Activated B cell treated with CpG ODN at 0.5 μM for 24 hours (primary cell): ENCODE results near the gene PTPN14. TPM values are rescaled to one million over a fixed set of nuclear protein-coding genes. Genes with fewer than 3 reads are reported as not detected.

Source experiments
- ATAC-seq: fragments of 200-7000 bp; cut with Tn5 transposase; one replicate; pipeline ENCODE4 v1.10.0; 2021; ENCODE audit warnings: low read depth, mild to moderate bottlenecking, moderate library complexity
- CTCF ChIA-PET: fragments of 350-600 bp; sonication (Branson Sonifier 250); formaldehyde crosslinking; loops from one replicate; lab custom pipeline; 2021; ENCODE audit warnings: antibody characterized with exemption; lab: Charles Lee
- POLR2A ChIA-PET: fragments of 350-600 bp; sonication (Branson Sonifier 250); formaldehyde crosslinking; loops from one replicate; lab custom pipeline; 2021; ENCODE audit warnings: antibody characterized with exemption; lab: Charles Lee
- DNase-seq: peaks from one replicate; pipeline ENCODE4 v3.0.0; 2022
- H3K27ac Mint-ChIP-seq: one replicate; pipeline ENCODE4 v1.8.0; 2020; ENCODE audit warnings: mixed read lengths
- H3K27me3 Mint-ChIP-seq: one replicate; pipeline ENCODE4 v1.8.0; 2021; ENCODE audit warnings: mixed read lengths
- H3K36me3 Mint-ChIP-seq: one replicate; pipeline ENCODE4 v1.8.0; 2021; ENCODE audit warnings: low read depth, mixed read lengths
- H3K4me1 Mint-ChIP-seq: one replicate; pipeline ENCODE4 v1.8.0; 2021; ENCODE audit warnings: mixed read lengths
- H3K4me3 Mint-ChIP-seq: one replicate; pipeline ENCODE4 v1.8.0; 2020; ENCODE audit warnings: mild to moderate bottlenecking, mixed read lengths
- H3K9me3 Mint-ChIP-seq: one replicate; pipeline ENCODE4 v1.8.0; 2020; ENCODE audit warnings: mixed read lengths
- intact Hi-C: fragments of 100-400 bp; cut with micrococcal nuclease; formaldehyde crosslinking; loops from one replicate; pipeline ENCODE4 v1.15.1; 2024
- total RNA-seq: library from RNA; stranded (reverse); gene quantifications from 2 replicates; pipeline ENCODE4 v1.2.3, GENCODE V29; 2022
- TF ChIP-seq, protein P1 (sequence below): fragments of 200-600 bp; IDR thresholded peaks from one replicate; pipeline ENCODE4 v1.8.0; 2022; ENCODE audit warnings: antibody characterized with exemption, mild to moderate bottlenecking

PTPN14 gene
- total RNA-seq, 1 donor from 2014 or later, result not detected

GRCh38 chr1:214362188-214362882, 189.1 kb downstream of the PTPN14 start:
- intact Hi-C loops, result no loop called here
- ATAC-seq (no peak), DNase-seq (no peak)
- POLR2A ChIA-PET, result no interaction called here
- H3K27ac Mint-ChIP-seq, result no peak overlapping the region
- no peaks in the 10 kb centered on the region for H3K9me3 Mint-ChIP-seq
- TF ChIP-seq, protein P1, sequence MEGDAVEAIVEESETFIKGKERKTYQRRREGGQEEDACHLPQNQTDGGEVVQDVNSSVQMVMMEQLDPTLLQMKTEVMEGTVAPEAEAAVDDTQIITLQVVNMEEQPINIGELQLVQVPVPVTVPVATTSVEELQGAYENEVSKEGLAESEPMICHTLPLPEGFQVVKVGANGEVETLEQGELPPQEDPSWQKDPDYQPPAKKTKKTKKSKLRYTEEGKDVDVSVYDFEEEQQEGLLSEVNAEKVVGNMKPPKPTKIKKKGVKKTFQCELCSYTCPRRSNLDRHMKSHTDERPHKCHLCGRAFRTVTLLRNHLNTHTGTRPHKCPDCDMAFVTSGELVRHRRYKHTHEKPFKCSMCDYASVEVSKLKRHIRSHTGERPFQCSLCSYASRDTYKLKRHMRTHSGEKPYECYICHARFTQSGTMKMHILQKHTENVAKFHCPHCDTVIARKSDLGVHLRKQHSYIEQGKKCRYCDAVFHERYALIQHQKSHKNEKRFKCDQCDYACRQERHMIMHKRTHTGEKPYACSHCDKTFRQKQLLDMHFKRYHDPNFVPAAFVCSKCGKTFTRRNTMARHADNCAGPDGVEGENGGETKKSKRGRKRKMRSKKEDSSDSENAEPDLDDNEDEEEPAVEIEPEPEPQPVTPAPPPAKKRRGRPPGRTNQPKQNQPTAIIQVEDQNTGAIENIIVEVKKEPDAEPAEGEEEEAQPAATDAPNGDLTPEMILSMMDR, result no peak
- no peaks in the 10 kb centered on the region for H3K36me3 Mint-ChIP-seq
- peaks cover 28% of the 10 kb centered on the region for H3K27me3 Mint-ChIP-seq
- no peak overlapping the region for H3K4me3 Mint-ChIP-seq
- no peaks in the 10 kb centered on the region for H3K4me1 Mint-ChIP-seq
- CTCF ChIA-PET, result no interaction called here

DNA sequence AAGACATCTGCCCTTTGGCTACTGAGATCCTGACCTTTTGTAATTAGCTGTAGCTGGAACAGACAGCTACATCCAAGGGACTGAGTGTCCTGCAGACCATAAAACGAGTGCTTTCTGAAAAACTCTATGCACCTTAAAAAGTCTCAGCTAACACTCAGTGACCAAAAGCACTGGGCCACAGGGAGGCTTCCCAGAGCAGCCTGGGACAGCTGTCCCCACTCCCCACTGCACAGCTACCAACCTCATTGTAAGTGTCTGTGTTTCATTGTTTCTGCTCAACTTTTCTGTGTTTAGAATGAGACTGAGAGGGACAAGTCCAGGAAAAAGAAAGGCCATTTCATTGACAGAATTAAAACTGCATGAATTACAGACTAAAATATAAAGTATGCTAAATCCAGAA, 189.8 kb downstream of the PTPN14 start:
- no peak overlapping the region for H3K27ac Mint-ChIP-seq

GRCh38 chr1:214360525-214361164, 190.8 kb downstream of the PTPN14 start:
- H3K4me1 Mint-ChIP-seq, result no peaks in the 10 kb centered on the region
- CTCF ChIA-PET, result no interaction called here
- no peak for ATAC-seq
- no peaks in the 10 kb centered on the region for H3K9me3 Mint-ChIP-seq
- POLR2A ChIA-PET, result no interaction called here
- H3K27ac Mint-ChIP-seq, result no peak overlapping the region
- DNase-seq, result no peak
- no peaks in the 10 kb centered on the region for H3K36me3 Mint-ChIP-seq
- TF ChIP-seq, protein P1, result no peak
- peaks cover 30% of the 10 kb centered on the region for H3K27me3 Mint-ChIP-seq
- no peak overlapping the region for H3K4me3 Mint-ChIP-seq
- intact Hi-C loops, result no loop called here

More for the DNA sequence above, 189.8 kb downstream of the PTPN14 start:
- Mint-ChIP-seq H3K9me3 (no peaks in the 10 kb centered on the region), H3K4me3 (no peak overlapping the region), H3K36me3 (no peaks in the 10 kb centered on the region), H3K27me3 (peaks cover 28% of the 10 kb centered on the region), H3K4me1 (no peaks in the 10 kb centered on the region)
- intact Hi-C loops, result no loop called here
- ChIA-PET POLR2A (no interaction called here), CTCF (no interaction called here)
- ATAC-seq, result no peak
- no peak for DNase-seq
- TF ChIP-seq, protein P1, result no peak

DNA sequence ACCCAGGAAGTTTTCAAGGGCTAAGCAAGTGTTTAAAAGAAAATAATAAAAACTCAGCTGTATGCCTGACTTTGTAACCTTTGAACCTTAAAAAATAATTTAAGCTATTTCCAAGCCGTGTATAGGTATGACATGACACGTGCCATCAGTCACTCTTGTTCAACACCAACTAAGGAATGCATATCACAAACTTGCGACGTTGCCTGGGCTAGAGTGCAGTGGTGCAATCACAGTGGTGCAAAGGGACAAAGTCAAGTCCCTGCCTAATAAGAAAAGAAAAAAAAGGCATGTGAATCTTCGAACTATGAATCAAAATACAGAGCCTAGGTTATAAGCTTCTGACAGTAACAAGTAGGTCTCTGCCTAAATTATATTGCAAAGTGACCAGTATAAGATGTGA, 191.3 kb downstream of the PTPN14 start:
- peaks cover 30% of the 10 kb centered on the region for H3K27me3 Mint-ChIP-seq
- no peak for ATAC-seq
- no peaks in the 10 kb centered on the region for H3K4me1 Mint-ChIP-seq
- TF ChIP-seq, protein P1, result no peak
- no peak overlapping the region for H3K27ac Mint-ChIP-seq
- POLR2A ChIA-PET, result no interaction called here
- intact Hi-C loops, result no loop called here
- no peak for DNase-seq
- no peak overlapping the region for H3K4me3 Mint-ChIP-seq
- H3K36me3 Mint-ChIP-seq, result no peaks in the 10 kb centered on the region
- H3K9me3 Mint-ChIP-seq, result no peaks in the 10 kb centered on the region
- CTCF ChIA-PET, result no interaction called here

DNA sequence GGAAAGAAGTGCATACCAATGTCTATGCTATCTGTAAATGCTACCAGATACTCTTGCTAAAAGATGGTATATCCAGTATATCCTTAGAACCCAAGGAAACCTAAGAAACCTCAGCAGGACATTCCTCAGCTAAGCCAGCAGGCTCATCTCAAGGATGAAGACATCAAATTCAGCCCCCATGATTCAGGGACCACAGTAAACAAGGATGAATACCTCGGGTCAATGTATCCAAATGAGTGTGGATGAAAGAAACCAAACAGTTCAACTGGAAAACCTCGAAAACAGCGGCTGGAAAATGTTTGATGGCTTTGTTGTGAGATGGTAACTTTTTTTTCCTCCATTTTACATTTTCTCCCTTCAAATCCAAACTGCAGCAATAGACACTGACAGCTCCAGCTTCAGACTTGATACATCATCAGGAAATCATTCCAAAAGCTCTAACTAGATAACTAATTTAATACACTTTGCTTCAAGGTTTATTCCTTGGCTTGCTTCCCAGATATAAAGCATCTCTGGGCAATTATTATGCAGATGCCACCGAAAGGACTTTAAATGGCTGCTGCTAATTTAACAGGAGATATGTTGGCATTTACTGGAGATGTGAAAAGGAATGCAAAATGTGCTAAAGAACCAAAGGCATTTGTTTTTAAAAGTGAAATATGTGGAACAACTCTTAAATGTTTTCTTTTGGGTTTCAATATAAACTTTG, 196.8 kb downstream of the PTPN14 start:
- H3K27ac Mint-ChIP-seq, result no peak overlapping the region
- H3K36me3 Mint-ChIP-seq, result no peaks in the 10 kb centered on the region
- H3K27me3 Mint-ChIP-seq, result peaks cover 6% of the 10 kb centered on the region
- H3K9me3 Mint-ChIP-seq, result no peaks in the 10 kb centered on the region
- CTCF ChIA-PET, result interaction anchor here (0.8 kb wide), 1 partner anchor 23 kb away, joined by 5 read pairs; no protein-coding TSS in a partner anchor
- no peak for DNase-seq
- intact Hi-C loops, result no loop called here
- TF ChIP-seq, protein P1, result no peak
- no peaks in the 10 kb centered on the region for H3K4me1 Mint-ChIP-seq
- H3K4me3 Mint-ChIP-seq, result no peak overlapping the region
- POLR2A ChIA-PET, result no interaction called here
- ATAC-seq, result no peak
